Spleen (tissue), 7 donors: ENCODE measurements around the gene MACROH2A1.

Source experiments
- CTCF ChIP-seq, 11 experiments: fragments of 200-600 bp in 7 of 11; fragments of 450-650 bp in 4 of 11; sonication (generic) in 4 of 11; IDR thresholded peaks in 8 of 11; conservative IDR thresholded peaks in 3 of 11; 1 replicate in 7 of 11; 2 replicates in 4 of 11; pipeline versions ENCODE4 v1.4.0 to v1.8.0; 2016 to 2021; ENCODE audit warnings: antibody characterized with exemption in 11 of 11, inconsistent platforms in 4 of 11, mild to moderate bottlenecking in 1 of 11
- POLR2A ChIP-seq, 3 donors: fragments of 450-650 bp; IDR thresholded peaks; one replicate each; pipeline ENCODE4 v1.5.1; 2017; ENCODE audit warnings: antibody characterized with exemption in 3 of 3, mild to moderate bottlenecking in 1 of 3
- donor health status: DM: no; HTN: no; CAD: no; lungs with moderate emphysema.
- donor health status: DM: no; HTN: no; CAD: no.
- donor health status: DM: no; HTN: no; CAD: no.

- TF ChIP-seq CTCF (IDR thresholded peaks at IDR 0.05 in 8 of 11, conservative IDR thresholded peaks at IDR 0.05 in 3 of 11) (no peak), POLR2A (IDR thresholded peaks at IDR 0.05) (no peak)
Observed at GRCh38 chr5:135379046-135379654, 19.9 kb downstream of the MACROH2A1 start.
